ENCODE data around the gene SLITRK5.

GRCh38 chr13:87696458-87696857, 25.3 kb downstream of the SLITRK5 start:
- no peak for TF ChIP-seq POLR2AphosphoS5 (IDR thresholded peaks at IDR 0.05)
- TF ChIP-seq, protein P1, sequence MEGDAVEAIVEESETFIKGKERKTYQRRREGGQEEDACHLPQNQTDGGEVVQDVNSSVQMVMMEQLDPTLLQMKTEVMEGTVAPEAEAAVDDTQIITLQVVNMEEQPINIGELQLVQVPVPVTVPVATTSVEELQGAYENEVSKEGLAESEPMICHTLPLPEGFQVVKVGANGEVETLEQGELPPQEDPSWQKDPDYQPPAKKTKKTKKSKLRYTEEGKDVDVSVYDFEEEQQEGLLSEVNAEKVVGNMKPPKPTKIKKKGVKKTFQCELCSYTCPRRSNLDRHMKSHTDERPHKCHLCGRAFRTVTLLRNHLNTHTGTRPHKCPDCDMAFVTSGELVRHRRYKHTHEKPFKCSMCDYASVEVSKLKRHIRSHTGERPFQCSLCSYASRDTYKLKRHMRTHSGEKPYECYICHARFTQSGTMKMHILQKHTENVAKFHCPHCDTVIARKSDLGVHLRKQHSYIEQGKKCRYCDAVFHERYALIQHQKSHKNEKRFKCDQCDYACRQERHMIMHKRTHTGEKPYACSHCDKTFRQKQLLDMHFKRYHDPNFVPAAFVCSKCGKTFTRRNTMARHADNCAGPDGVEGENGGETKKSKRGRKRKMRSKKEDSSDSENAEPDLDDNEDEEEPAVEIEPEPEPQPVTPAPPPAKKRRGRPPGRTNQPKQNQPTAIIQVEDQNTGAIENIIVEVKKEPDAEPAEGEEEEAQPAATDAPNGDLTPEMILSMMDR (IDR thresholded peaks at IDR 0.05), result no peak

All from transverse colon (tissue), 4 donors.